WTC11 (cell line): ENCODE data around the gene ANO9.

Experiments
- CTCF ChIP-seq: fragments of 200-600 bp; IDR thresholded peaks from 2 replicates; pipeline ENCODE4 v1.8.0; 2022; ENCODE audit warnings: antibody characterized with exemption
- ESRRA ChIP-seq: sonication (generic); formaldehyde crosslinking; IDR thresholded peaks from 2 replicates; pipeline ENCODE4 v1.8.1; 2022; ENCODE audit warnings: mild to moderate bottlenecking, missing genetic modification reagents, borderline replicate concordance
- JUN ChIP-seq: sonication (generic); formaldehyde crosslinking; IDR thresholded peaks from 2 replicates; pipeline ENCODE4 v1.8.0; 2023; ENCODE audit warnings: mild to moderate bottlenecking, missing genetic modification reagents
- MAX ChIP-seq: sonication (generic); formaldehyde crosslinking; IDR thresholded peaks from 2 replicates; pipeline ENCODE4 v1.8.0; 2022; ENCODE audit warnings: mild to moderate bottlenecking, missing genetic modification reagents
- NFATC4 ChIP-seq: fragments of 250-450 bp; sonication (Bioruptor Pico); IDR thresholded peaks from 2 replicates; pipeline ENCODE4 v1.9.0; 2021; ENCODE audit warnings: mild to moderate bottlenecking
- PRDM15 ChIP-seq: sonication (generic); formaldehyde crosslinking; IDR thresholded peaks from 2 replicates; pipeline ENCODE4 v1.8.0; 2022; ENCODE audit warnings: missing genetic modification reagents
- TEAD4 ChIP-seq: sonication (generic); formaldehyde crosslinking; IDR thresholded peaks from 2 replicates; pipeline ENCODE4 v1.8.0; 2022; ENCODE audit warnings: mild to moderate bottlenecking, missing genetic modification reagents
- ZNF232 ChIP-seq: sonication (generic); formaldehyde crosslinking; IDR thresholded peaks from 2 replicates; pipeline ENCODE4 v1.8.0; 2022; ENCODE audit warnings: mild to moderate bottlenecking, missing genetic modification reagents

GRCh38 chr11:407651-408123 lies 34.1 kb downstream of the ANO9 start:
- TF ChIP-seq JUN (CRISPR knock-in tag) (no peak), CTCF (no peak), MAX (CRISPR knock-in tag) (no peak), TEAD4 (no peak), PRDM15 (no peak), ESRRA (no peak), ZNF232 (CRISPR knock-in tag) (no peak), NFATC4 (no peak)
